ENCODE data around the gene JAZF1. TPM values are rescaled to one million over a fixed set of nuclear protein-coding genes. Genes with fewer than 3 reads are reported as not detected.

Gene JAZF1
- polyA plus RNA-seq, 3 donors: 12.1 to 18.1 (median 17.2) TPM

GRCh38 chr7:28133872-28134271 lies 46.7 kb downstream of the JAZF1 start:
- no peak overlapping the region for H2AFZ ChIP-seq (ENCODE audit: insufficient read depth, low read depth, low read length, poor library complexity, severe bottlenecking)
- DNase-seq: no peak
- no peak overlapping the region for H3K4me3 ChIP-seq (replicated peaks in 1 of 3; ENCODE audit: low read depth in 2 of 3, low read length in 3 of 3)
- TF ChIP-seq CTCF (IDR thresholded peaks at IDR 0.05): no peak
- H3K27ac ChIP-seq (ENCODE audit: low read depth in 1 of 2, low read length in 2 of 2): no peak overlapping the region
- H3K4me2 ChIP-seq (replicated peaks; ENCODE audit: extremely low read depth, low read length, poor library complexity, severe bottlenecking): no peak overlapping the region
- Mint-ChIP-seq H3K4me1 (peaks cover 9% of the 10 kb centered on the region), H3K27ac (peak overlapping the region in 4 of 7 donors; percentile 4 to 47 (median 44)), H3K9me3 (no peaks in the 10 kb centered on the region), H3K4me3 (no peak overlapping the region), H3K27me3 (ENCODE audit: low read depth in 3 of 3) (peaks cover 0 to 3% (median 3%) of the 10 kb centered on the region in 3 donors), H3K36me3 (peaks cover 21 to 23% of the 10 kb centered on the region in 2 donors)
- H4K20me1 ChIP-seq (ENCODE audit: insufficient read depth, low read length): peaks cover 93% of the 10 kb centered on the region
- peaks cover 4 to 24% of the 10 kb centered on the region in 2 donors for H3K36me3 ChIP-seq (replicated peaks in 1 of 2; ENCODE audit: control insufficient read depth in 1 of 2, insufficient read depth in 2 of 2, low read length in 2 of 2)
- intact Hi-C loops (cut with micrococcal nuclease): no loop called here
- H3K9ac ChIP-seq (ENCODE audit: insufficient read depth, low read length, poor library complexity, severe bottlenecking): no peak overlapping the region
- H3K4me1 ChIP-seq (ENCODE audit: control insufficient read depth in 1 of 2, insufficient read depth in 2 of 2, low read length in 2 of 2): no peaks in the 10 kb centered on the region
- no CpG with 5 or more reads among the region's 1 CpG for WGBS (ENCODE audit: insufficient coverage)
- peaks cover 63% of the 10 kb centered on the region for H3K79me2 ChIP-seq (ENCODE audit: insufficient read depth, low read length)
- no peaks in the 10 kb centered on the region for H3K9me3 ChIP-seq (replicated peaks in 1 of 2; ENCODE audit: control insufficient read depth in 1 of 2, insufficient read depth in 1 of 2, low read length in 2 of 2)
- no peaks in the 10 kb centered on the region for H3K27me3 ChIP-seq (ENCODE audit: control insufficient read depth in 2 of 2, insufficient read depth in 2 of 2, low read length in 2 of 2)

GRCh38 chr7:28132959-28133870 lies 47.4 kb downstream of the JAZF1 start:
- Mint-ChIP-seq H3K4me1 (peaks cover 9% of the 10 kb centered on the region), H3K9me3 (peaks cover 0 to under 1% (median 0%) of the 10 kb centered on the region in 7 donors), H3K27ac (peak overlapping the region in 3 of 7 donors; percentile 4 to 47 (median 44)), H3K4me3 (no peak overlapping the region), H3K27me3 (ENCODE audit: low read depth in 3 of 3) (peaks cover 0 to 3% (median 2%) of the 10 kb centered on the region in 3 donors), H3K36me3 (peaks cover 20 to 23% of the 10 kb centered on the region in 2 donors)
- no peak overlapping the region for H2AFZ ChIP-seq (ENCODE audit: insufficient read depth, low read depth, low read length, poor library complexity, severe bottlenecking)
- H3K36me3 ChIP-seq (replicated peaks in 1 of 2; ENCODE audit: control insufficient read depth in 1 of 2, insufficient read depth in 2 of 2, low read length in 2 of 2): peaks cover 4 to 22% of the 10 kb centered on the region in 2 donors
- no peak for TF ChIP-seq CTCF (IDR thresholded peaks at IDR 0.05)
- H4K20me1 ChIP-seq (ENCODE audit: insufficient read depth, low read length): peaks cover 93% of the 10 kb centered on the region
- no peak overlapping the region for H3K27ac ChIP-seq (ENCODE audit: low read depth in 1 of 2, low read length in 2 of 2)
- intact Hi-C loops (cut with micrococcal nuclease): no loop called here
- no peak overlapping the region for H3K4me2 ChIP-seq (replicated peaks; ENCODE audit: extremely low read depth, low read length, poor library complexity, severe bottlenecking)
- H3K4me3 ChIP-seq (replicated peaks in 1 of 3; ENCODE audit: low read depth in 2 of 3, low read length in 3 of 3): no peak overlapping the region
- no peaks in the 10 kb centered on the region for H3K4me1 ChIP-seq (ENCODE audit: control insufficient read depth in 1 of 2, insufficient read depth in 2 of 2, low read length in 2 of 2)
- no peak for DNase-seq
- H3K27me3 ChIP-seq (ENCODE audit: control insufficient read depth in 2 of 2, insufficient read depth in 2 of 2, low read length in 2 of 2): no peaks in the 10 kb centered on the region
- H3K79me2 ChIP-seq (ENCODE audit: insufficient read depth, low read length): peaks cover 69% of the 10 kb centered on the region
- no peaks in the 10 kb centered on the region for H3K9me3 ChIP-seq (replicated peaks in 1 of 2; ENCODE audit: control insufficient read depth in 1 of 2, insufficient read depth in 1 of 2, low read length in 2 of 2)
- no peak overlapping the region for H3K9ac ChIP-seq (ENCODE audit: insufficient read depth, low read length, poor library complexity, severe bottlenecking)
- no CpG with 5 or more reads among the region's 1 CpG for WGBS (ENCODE audit: insufficient coverage)
